CD1c-positive myeloid dendritic cell (primary cell): ENCODE measurements around the gene CRNKL1.

ENCODE experiments used
- DNase-seq: peaks from one replicate; pipeline ENCODE4 v3.0.0-alpha.2; 2016; ENCODE audit errors: extremely low spot score

The CRNKL1 gene

GRCh38 chr20:20063941-20064702 is 11.9 kb upstream of the CRNKL1 start:
- no peak for DNase-seq

GRCh38 chr20:20060234-20060998 is 8.2 kb upstream of the CRNKL1 start:
- no peak for DNase-seq

- no peak for DNase-seq
These were observed 546 bp downstream of the CRNKL1 start for GRCh38 chr20:20051767-20052073.

GRCh38 chr20:20039752-20040387 is 12.4 kb downstream of the CRNKL1 start:
- no peak for DNase-seq

GRCh38 chr20:20038586-20038985 is 13.7 kb downstream of the CRNKL1 start:
- no peak for DNase-seq

- DNase-seq = no peak
These were observed 14.3 kb downstream of the CRNKL1 start for GRCh38 chr20:20037960-20038359.

GRCh38 chr20:20036756-20037155 is 15.5 kb downstream of the CRNKL1 start:
- peak; percentile 21 for DNase-seq

GRCh38 chr20:20034486-20034885 is 17.8 kb downstream of the CRNKL1 start:
- no peak for DNase-seq

GRCh38 chr20:20031790-20032189 is 20.5 kb downstream of the CRNKL1 start:
- DNase-seq = no peak

GRCh38 chr20:20027284-20027683 is 25.0 kb downstream of the CRNKL1 start:
- no peak for DNase-seq

- DNase-seq = no peak
These were observed 27.3 kb downstream of the CRNKL1 start for GRCh38 chr20:20024942-20025341.

- no peak for DNase-seq
These were observed 28.9 kb downstream of the CRNKL1 start for GRCh38 chr20:20023395-20023794.

- no peak for DNase-seq
These were observed 29.8 kb downstream of the CRNKL1 start for GRCh38 chr20:20022498-20022897.

- DNase-seq = no peak
These were observed 30.4 kb downstream of the CRNKL1 start for GRCh38 chr20:20021835-20022234.

GRCh38 chr20:20020908-20021307 is 31.4 kb downstream of the CRNKL1 start:
- no peak for DNase-seq

- no peak for DNase-seq
These were observed 33.1 kb downstream of the CRNKL1 start for GRCh38 chr20:20019123-20019522.

- DNase-seq = no peak
These were observed 33.9 kb downstream of the CRNKL1 start for GRCh38 chr20:20018366-20018765.

- no peak for DNase-seq
These were observed 34.5 kb downstream of the CRNKL1 start for GRCh38 chr20:20017844-20018185.

- DNase-seq = peak; percentile 93
These were observed 35.0 kb downstream of the CRNKL1 start, which contains the start of gene NAA20 for GRCh38 chr20:20017001-20017843. Gene NAA20 (plus strand): TSS chr20:20017362. CDS start chr20:20017397, 35 bp downstream.

GRCh38 chr20:20014659-20015058 is 37.6 kb downstream of the CRNKL1 start:
- DNase-seq = no peak

- no peak for DNase-seq
These were observed 39.7 kb downstream of the CRNKL1 start for GRCh38 chr20:20012541-20012940.
